Measurements from ENCODE around the gene MRPL52.
"Not testable (repeated sequence)": the region's sequence is repeated elsewhere in the genome, so short reads cannot be mapped to it uniquely, and the experiment has no call there.

Gene MRPL52

DNA sequence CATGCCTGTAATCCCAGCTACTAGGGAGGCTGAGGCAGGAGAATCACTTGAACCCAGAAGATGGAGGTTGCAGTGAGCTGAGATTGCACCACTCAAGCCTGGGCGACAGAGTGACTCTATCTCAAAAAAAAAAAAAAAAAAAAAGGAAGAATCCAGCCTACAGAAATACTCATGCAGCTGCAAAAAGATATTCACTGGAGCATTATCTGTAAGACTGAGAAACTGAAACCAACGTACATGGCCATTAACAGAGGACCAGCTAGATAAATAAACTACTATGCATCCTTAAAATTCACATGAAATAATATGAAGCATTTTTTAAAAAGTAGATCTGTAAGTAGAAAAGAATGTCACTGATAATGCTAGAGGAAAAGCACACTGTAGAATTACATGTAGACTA lies 18.0 kb upstream of the MRPL52 start:
- no peak for DNase-seq (ENCODE audit: low spot score)

DNA sequence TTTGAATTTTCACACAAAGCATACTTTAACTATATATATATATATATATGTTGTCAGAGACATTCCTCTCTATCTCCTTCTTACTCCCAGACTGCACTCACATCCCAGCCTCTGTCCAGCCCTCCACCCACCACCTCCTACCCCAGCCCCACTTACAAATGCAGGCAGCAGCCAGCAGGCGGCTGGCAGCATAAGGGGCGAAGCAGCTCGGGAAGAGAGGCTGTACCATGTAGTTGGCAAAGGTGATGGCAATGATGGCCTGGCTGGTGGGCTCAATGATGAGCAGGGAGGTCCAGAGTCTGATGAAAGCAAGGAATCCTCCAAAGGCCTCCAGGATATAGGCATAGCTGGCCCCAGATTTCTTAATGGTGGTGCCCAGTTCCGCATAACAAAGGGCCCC lies 16.9 kb upstream of the MRPL52 start:
- no peak for DNase-seq (ENCODE audit: low spot score)

DNA sequence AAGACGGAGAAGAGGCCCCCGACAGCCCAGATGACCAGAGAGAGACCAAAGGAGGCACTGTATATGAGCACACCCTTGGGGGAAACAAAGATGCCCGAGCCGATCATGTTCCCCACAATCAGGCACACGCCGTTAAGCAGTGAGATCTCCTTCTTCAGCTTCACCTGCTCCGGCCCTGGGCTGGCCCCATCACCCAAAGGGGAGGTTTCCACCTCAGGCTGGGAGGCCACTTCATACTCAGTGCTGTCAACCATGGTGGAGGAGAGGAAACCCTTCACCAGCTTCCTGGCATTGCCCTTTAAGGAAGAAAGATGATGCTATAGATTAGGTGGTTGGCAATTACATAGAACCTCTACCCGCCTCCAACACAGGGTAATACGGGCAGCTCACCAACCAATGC lies 16.5 kb upstream of the MRPL52 start:
- DNase-seq (ENCODE audit: low spot score) = no peak

DNA sequence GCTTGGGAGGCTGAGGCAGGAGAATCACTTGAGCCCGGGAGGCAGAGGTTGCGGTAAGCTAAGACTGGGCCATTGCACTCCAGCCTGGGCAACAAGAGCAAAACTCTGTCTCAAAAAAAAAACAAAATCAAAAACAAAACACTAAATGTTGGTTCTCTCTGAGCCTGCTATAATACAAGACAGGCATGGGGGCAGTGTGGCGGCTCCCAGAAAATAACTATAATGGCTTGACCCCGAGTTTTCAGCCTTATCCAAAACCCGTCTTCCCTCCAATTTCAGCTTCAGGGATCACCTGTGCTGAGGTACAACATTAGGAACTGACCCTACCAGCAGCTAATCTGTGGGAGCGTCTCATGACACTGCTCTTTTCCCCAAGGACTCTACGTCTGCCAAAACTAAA lies 15.3 kb upstream of the MRPL52 start:
- DNase-seq (ENCODE audit: low spot score) = no peak

DNA sequence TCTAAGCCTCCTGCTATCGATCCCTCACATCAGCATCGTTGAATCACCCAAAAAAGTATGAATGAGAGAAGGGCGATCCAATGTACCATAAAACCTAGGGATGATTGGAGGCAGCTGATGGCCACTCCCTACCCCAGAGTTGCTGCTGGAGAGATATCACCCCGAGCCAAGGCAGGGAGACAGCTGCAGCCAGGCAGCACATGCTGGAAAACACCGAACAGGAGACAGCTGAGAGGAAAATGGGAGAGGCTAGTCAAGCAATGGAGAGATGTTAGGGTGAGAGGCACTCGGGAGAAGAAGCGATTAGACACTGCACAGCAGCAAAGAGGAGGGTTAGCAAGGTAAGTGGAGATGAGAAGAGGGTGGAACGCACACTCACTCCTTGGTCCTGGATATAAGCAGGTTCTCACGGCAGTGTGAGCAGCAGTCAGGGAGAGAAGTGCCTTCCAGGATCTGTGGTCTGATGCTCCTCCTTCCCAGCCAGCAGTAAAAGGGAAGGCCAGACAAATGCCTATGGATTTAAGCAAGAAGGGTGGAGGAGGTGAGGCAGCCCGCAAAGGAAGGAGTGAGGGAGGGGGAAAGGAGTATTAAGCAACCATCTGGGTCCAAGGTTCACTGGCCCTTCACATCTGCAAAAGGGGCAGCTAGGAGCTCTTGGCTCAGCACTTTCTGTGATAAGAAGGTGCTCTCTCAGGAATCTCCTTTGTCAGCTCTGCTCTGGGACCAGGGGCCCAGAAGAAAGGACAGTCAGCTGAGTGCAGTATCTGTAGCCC lies 14.6 kb upstream of the MRPL52 start, which contains the start of gene SLC7A7:
Gene SLC7A7, minus strand, starts transcription at position 495 of the 773 bp plus-strand sequence. CDS start 2,037 bp downstream, outside the sequence.
- no peak for DNase-seq (ENCODE audit: low spot score)

DNA sequence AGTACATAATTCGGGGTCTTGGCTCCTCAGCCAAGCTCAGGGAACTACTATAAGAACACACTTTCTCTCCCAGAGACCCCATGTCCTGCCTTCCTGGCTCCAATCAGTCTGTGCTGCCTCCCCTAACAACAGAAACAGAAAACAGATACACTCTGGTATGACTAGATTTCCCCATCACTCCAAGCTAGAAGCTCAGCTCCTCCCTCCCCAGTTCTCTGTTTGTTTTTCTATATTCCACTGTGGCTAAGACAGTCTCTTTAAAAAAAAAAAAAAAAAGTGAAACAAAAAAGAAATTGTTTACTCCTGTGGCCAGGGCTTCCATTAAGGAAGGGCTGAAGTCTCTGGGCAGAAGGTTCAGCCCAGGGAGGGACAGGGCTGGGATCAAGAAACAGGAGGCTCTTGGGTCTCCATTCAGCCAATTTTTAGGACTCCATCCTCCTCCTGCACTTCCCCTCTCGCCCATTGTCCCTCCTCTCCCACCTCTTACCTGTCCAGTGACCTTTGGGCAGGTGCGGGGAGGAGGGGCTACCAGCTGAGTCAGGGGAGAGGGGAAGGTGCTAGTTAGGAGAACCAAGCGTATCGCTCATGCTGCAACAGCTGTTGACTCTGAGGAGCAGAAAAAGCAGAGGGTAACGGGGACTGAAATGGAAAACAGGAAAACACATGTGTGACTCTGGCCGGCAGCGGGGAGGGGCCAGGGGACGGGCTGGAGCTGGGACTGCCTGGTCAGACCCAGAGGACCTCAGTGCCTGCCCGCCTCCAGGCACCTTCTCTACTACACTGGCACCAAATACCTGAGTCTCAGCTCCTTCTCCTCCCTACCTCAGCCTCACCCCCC lies 10.3 kb upstream of the MRPL52 start:
- DNase-seq (ENCODE audit: low spot score) = peak; percentile 76

DNA sequence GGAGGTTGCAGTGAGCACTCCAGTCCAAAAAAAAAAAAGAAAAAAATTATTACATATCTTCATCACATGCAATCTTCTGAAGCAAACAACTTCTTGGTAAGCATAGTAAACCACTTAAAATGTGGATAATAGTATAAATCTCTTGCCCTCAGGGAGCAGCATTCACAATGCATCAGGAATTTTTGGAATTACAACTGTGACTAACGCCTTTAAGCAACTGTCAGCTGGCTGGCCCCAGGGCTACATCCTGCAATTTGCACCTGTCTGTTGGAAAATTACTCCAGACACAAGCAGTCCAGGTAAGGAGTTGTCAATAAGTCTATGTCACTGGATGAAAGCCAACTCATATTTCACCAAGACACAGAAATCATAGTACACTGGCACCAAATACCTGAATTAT lies 9.0 kb upstream of the MRPL52 start:
- DNase-seq (ENCODE audit: low spot score) = no peak

DNA sequence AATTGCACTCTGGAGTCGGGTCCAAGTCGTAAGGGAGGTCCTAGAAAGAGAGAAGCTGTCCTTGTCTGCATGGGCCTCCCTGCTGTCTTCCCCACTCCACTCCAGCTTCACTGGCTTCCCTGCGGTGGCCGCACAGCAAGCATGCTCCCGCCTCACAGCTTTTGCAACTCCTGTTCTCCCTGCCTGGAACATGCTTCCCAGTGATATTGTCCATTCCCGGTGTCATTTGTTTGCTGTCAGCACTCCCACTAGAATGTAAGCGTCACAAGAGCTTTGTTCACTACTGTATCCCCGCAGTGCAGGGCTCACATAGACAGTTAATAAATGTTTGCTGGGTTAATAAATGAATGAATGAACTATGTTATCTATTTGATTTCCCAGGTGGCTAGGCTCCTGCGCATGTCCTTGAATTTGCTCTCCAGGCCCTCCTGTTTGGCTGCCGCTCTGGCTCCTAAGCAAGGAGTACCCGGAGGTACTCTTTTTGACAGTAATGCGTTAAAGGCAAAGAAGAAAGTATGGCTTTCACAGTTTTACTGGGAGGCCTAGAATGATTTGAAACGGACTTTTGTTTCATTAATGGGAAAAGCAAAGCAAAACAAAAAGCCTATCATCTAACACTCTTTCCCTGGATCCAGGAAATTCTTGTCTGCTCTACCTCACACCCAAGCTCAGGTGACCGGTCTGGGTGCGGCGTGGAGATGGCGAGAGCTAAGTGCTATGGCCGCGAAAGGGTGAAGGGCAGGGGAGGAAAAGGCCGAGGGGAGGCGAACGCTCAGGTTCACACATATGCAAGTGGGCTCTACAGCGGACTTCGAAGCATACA lies 8.3 kb upstream of the MRPL52 start:
- no peak for DNase-seq (ENCODE audit: low spot score)

DNA sequence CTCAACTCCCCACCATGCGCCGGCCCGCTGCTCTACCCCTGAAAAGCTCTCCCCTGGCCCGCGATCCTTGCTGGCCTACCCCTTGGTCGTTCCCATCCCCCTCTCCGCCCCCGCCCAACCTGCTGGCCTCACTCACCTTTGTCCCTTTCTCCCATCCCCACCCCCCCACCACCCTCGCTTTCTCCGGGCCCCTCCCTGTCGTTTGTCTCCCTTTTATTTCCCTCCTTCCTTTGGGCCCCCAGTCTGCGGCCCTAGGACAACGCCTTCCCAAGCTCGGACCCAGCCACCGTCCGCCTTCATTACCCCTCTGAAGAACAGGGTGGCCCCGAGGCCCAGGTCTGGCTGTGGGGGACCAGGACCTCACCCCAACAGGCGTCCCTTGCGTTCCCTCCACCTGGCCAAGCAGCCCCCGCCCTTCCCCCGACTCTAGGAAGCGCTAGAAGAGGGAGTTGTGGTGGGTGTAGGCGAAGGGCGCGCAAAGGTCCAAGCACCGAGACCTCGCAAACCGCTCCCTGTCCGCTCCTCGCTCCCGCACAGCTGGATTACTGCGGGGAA lies 7.6 kb upstream of the MRPL52 start:
- no peak for DNase-seq (ENCODE audit: low spot score)

DNA sequence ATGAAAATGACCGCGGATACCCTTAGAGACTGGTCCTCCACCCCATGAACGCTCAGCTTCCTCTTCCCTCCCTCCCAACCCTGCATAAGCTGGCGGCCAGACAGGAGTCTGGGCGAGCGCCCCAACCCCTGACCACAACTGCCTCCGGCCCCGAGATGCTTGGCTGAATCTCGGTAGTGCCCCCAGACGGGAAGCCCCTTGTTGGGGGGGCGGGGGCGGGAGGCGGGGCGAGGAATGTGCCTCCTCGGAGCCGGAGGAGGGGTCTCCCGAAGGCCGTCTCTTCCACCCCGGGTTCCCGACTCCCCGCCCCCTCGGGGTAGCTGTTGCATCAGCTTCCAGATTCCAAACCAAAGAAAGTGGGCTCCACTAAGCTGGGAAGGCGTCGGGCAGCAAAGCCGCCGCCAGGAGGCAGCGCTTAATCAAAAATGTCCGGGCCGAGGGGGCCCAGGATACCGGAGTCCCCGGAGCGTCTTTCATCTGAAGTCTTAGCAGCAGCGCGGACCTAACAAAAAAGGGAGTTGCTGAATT lies 7.1 kb upstream of the MRPL52 start:
- peak; percentile 90 for DNase-seq (ENCODE audit: low spot score)

DNA sequence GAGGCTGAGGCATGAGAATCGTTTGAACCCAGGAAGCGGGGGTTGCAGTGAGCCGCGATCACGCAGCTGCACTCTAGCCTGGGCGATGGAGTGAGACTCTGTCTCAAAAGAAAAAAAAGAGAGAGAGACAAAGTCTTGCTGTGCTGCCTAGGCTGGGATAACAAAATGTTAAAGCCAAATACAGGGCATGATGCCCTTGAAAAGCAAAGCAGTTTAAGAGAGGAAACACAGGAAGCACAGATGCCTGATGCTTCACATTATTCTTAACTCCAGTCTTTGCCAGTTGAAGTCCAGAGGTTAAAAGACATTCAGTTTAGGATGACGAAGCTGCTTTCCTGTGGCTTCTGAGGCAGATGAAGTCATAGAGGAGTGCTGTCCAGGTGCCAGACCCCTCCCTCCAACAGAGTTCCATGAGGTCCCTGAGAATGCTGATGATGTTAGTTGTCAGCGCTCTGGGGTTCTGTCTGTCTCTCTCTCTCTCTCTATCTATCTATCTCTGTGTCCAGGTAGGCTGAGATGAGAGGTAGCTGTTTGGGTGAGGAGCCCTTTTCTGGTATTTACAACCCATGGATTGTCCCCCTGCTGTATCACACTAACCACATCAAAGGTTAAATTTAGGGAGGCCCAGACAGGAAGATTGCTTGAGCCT lies 4.9 kb upstream of the MRPL52 start:
- DNase-seq (ENCODE audit: low spot score) = peak; percentile 80

DNA sequence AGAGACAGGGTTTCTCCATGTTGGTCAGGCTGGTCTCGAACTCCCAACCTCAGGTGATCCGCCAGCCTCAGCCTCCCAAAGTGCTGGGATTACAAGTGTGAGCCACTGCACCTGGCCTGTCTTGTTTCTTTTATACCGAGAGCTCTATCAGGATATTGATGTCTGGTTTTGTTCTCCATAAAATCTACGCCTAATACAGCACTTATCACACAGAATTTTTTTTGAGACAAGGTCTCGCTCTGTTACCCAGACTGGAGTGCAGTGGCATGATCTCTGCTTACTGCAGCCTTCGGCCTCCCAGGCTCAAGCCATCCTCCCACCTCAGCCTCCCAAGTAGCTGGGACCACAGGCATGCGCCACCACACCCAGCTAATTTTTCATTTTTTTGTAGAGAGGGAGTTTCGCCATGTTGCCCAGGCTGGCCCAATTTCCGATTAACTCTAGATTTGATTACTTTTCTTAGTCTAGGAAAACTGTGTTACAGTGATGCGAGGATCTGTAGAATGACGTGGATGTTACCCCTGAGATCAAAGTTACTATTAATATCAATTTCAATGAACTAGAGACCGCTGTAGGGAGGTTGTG lies 519 bp upstream of the MRPL52 start:
- not testable (repeated sequence) for DNase-seq (ENCODE audit: low spot score)

DNA sequence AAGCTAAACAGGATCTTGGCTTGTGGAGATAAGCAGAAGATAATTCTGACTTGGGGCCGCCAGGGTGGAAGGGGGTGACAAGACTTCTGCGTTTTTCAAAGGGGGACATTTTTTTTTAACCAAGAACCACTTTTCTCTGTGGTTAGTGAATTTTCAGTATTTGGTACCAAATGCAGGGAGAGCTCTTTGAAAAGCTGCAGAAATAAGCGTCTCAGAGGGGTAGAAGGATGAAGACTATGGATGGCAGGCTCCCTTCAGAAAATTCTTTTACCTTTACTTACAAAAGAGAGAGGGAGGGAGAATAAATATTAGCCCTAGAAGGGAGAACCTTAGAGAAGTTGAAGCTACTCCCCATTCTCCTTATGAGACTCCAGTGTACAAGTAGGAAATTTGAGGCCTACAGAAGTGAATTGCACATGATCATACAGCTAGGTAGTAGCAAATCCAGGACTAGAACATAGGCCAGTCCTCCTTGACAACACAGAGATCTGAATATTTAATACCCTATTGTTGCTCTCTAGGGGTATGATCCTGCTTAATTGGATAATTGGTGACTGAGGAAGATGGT lies 840 bp downstream of the MRPL52 start:
- DNase-seq (ENCODE audit: low spot score) = no peak

DNA sequence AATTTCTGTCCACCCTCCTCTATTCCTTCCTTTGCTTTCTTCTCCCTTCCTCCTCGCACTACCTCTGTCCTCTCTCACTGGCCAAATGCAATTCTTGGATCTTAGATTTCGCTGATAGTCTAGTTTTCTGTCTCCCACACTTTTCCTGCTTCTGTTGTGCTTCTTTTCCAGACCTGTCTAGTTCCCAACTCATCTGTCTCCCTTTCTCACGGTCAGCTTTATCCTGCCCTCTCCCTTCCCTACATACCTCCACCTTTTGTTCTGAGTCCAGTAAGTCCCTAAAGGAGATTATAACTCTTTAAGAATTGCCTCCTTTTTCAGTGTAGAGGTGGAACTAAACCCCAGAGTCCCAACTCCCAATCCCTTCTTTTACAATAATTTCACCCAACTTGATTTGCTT lies 5.8 kb downstream of the MRPL52 start:
- DNase-seq (ENCODE audit: low spot score) = no peak

DNA sequence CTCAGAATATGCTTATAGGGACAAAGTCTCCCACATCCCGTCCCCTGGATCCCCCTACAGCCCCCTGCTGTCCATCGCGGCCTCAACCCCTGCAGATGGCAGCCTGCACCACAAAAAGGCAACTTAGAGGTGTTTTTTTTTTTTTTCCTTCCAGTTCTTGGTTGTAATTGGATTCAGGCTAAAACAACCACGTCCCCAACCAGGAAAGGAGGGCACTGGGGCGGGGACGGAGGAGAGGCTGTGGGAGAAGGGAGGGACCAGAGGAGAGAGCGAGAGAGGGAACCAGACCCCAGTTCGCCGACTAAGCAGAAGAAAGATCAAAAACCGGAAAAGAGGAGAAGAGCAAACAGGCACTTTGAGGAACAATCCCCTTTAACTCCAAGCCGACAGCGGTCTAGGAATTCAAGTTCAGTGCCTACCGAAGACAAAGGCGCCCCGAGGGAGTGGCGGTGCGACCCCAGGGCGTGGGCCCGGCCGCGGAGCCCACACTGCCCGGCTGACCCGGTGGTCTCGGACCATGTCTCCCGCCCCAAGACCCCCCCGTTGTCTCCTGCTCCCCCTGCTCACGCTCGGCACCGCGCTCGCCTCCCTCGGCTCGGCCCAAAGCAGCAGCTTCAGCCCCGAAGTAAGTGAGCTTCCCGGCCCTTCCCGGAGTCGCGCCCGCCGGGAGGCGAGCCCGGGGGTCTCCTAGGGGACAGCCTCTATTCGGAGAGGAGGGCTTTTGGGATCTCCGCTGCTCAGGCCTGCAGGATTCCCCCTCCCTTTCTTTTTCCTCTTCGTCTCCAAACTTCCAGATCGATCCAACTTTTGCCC lies 6.8 kb downstream of the MRPL52 start, which contains the start of gene MMP14:
Gene MMP14, plus strand, starts transcription at position 285 of the 813 bp plus-strand sequence. Its CDS starts 233 bp downstream, at position 518.
- DNase-seq (ENCODE audit: low spot score) = peak; percentile 92

DNA sequence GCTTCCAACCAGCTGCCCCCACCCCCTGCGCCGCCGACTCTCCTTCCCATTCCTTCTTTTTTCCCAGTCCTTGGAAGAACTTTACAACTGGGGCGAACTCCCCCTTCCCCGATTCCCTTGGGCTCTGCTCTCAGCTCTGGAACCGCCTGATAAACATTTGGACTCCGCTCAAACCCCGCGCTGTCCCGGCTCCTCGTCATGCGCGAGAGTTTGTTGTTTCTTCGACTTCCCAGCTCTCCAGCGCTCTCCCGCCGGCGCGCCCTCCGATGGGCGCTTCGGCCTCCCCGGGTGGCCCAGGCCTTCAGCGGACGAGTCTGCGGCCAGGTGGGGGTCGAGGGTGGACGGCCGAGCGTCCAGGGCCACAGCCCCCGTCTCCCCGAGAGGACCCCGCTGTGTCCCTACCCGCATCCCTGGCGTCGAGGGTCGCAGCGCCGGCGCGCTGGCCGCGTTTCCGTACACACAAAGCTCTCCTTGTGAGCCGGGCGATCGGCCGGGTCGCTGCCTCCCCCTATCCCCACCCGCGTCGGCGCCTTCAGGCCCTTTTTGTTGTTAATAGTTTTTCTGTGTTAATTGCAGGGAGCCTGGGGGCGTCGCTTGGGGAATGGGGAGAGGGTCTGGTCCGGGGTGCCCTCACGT lies 7.5 kb downstream of the MRPL52 start:
- DNase-seq (ENCODE audit: low spot score) = peak; percentile 70

DNA sequence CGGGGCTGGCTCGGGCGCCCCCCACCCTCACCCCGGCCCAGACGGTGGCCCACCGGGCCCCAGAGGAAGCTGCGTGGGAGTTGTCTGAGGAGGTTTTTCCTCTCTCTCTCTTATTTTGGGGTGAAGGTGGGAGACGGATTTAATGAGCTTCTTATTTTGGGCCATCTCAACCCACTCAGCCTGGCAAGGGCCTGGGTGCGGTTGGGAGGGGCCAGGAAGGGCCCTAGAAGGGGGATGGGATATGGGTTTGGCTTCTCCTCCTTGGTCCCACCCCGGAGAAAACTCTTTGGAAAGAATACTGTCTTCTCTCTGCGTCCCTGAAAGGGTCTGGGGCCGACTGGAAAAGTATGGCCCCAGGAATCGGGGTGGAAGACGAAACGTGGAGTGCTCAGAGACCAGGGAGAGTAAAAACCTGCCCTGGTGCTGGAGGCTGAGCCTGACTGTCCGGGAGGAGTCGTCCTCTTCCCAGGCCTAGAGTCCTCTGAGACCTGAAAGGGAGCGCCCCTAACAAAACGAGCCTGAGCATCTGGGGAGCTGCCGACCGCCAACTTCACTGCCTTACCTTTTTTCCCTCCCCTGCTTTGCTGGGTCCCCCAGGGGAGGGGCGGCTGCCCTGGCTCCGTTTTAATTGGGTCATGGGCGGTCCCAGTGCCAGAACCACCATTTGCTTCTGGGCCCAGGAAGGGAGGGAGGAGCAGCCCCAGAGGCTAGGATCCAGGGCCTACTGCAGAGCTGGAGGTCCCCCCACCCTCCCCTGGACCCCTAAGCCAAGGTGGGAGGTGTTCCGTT lies 8.3 kb downstream of the MRPL52 start:
- peak; percentile 48 for DNase-seq (ENCODE audit: low spot score)

DNA sequence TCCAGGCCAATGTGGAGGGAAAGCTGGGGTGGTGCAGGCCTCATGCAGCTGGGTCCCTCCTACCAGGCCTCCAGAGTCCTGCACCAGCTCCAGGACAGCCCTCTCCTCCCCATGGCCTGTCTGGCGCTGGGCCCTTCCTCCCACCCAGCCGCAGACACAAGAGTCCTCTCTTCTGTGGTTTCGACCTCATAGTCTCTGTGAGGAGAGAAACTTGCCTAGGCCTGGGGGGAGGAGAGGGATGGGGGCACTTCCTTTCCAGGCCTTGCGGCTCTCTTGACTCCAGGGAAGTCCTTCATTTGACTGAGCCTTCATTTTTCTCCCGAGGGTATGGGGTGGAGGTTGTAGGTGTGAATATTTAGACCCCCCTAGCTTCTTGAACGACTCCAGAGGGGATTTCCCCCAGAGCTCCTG lies 8.9 kb downstream of the MRPL52 start:
- DNase-seq (ENCODE audit: low spot score) = peak; percentile 54
